Measurements from ENCODE around the gene IL36G. TPM values are rescaled to one million over a fixed set of nuclear protein-coding genes. Genes with fewer than 3 reads are reported as not detected.

Gene IL36G
- total RNA-seq, 4 donors from 2014 or later: 13.4 to 28.8 (median 17.1) TPM

DNA sequence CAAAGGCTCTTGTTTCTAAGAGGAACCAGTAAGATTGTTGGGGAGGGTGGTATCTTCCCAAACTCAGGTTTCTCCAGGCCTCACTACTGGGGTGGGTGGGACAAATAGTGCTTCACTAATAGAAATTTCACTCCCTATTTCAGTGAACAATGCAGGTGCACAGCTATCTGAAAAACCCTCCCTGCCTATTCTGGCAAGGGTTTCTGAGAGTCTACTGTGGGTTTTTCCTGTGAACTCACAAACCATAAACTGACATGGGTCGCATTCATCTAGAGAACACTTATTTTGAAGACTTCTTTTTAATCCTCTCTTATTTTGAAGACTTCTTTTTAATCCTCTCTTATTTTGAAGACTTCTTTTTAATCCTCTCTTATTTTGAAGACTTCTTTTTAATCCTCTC lies 31.8 kb downstream of the IL36G start:
- 63% methylated on average over 1 of the region's 1 CpG for WGBS
- peaks cover 3% of the 10 kb centered on the region for H3K27me3 ChIP-seq

GRCh38 chr2:113010088-113010487 lies 32.3 kb downstream of the IL36G start:
- H3K27ac ChIP-seq: no peak overlapping the region
- H3K4me3 ChIP-seq: no peak overlapping the region
- H3K9me3 ChIP-seq: no peaks in the 10 kb centered on the region
- H3K27me3 ChIP-seq: peaks cover 3% of the 10 kb centered on the region
- H3K36me3 ChIP-seq: no peaks in the 10 kb centered on the region
- no peaks in the 10 kb centered on the region for H3K4me1 ChIP-seq
- DNase-seq (ENCODE audit: low spot score in 2 of 2): no peak
- TF ChIP-seq POLR2AphosphoS5 (IDR thresholded peaks at IDR 0.05) (no peak), POLR2A (IDR thresholded peaks at IDR 0.05) (no peak), EP300 (IDR thresholded peaks at IDR 0.05) (no peak)
- TF ChIP-seq, protein P1, sequence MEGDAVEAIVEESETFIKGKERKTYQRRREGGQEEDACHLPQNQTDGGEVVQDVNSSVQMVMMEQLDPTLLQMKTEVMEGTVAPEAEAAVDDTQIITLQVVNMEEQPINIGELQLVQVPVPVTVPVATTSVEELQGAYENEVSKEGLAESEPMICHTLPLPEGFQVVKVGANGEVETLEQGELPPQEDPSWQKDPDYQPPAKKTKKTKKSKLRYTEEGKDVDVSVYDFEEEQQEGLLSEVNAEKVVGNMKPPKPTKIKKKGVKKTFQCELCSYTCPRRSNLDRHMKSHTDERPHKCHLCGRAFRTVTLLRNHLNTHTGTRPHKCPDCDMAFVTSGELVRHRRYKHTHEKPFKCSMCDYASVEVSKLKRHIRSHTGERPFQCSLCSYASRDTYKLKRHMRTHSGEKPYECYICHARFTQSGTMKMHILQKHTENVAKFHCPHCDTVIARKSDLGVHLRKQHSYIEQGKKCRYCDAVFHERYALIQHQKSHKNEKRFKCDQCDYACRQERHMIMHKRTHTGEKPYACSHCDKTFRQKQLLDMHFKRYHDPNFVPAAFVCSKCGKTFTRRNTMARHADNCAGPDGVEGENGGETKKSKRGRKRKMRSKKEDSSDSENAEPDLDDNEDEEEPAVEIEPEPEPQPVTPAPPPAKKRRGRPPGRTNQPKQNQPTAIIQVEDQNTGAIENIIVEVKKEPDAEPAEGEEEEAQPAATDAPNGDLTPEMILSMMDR (IDR thresholded peaks at IDR 0.05): no peak
- 44% methylated on average over 2 of the region's 2 CpGs for WGBS

More for the DNA sequence above, 31.8 kb downstream of the IL36G start:
- H3K9me3 ChIP-seq: no peaks in the 10 kb centered on the region
- no peak overlapping the region for H3K27ac ChIP-seq
- no peaks in the 10 kb centered on the region for H3K36me3 ChIP-seq
- DNase-seq (ENCODE audit: low spot score in 2 of 2): no peak
- H3K4me3 ChIP-seq: no peak overlapping the region
- no peak for TF ChIP-seq POLR2A (IDR thresholded peaks at IDR 0.05)
- TF ChIP-seq EP300 (IDR thresholded peaks at IDR 0.05): no peak
- no peak for TF ChIP-seq POLR2AphosphoS5 (IDR thresholded peaks at IDR 0.05)
- TF ChIP-seq, protein P1 (IDR thresholded peaks at IDR 0.05): no peak
- no peaks in the 10 kb centered on the region for H3K4me1 ChIP-seq

DNA sequence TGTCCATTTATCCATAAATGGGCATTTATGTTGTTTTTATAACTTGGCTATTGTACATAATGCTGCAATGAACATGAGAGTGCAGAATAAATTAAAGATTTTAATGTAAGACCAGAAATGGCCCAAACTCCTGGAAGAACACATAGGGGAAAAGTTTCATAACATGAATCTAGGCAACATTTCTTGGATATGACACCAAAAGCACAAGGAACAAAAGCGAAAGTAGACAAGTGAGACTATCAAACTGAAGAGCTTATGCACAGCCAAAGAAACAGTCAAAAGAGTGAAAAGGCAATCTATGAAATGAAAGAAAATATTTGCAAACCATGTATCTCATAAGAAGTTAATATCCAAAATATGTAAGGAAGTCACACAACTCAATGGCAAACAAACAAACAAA lies 33.3 kb downstream of the IL36G start:
- no peak for TF ChIP-seq EP300 (IDR thresholded peaks at IDR 0.05)
- TF ChIP-seq POLR2A (IDR thresholded peaks at IDR 0.05): no peak
- TF ChIP-seq, protein P1 (IDR thresholded peaks at IDR 0.05): no peak
- TF ChIP-seq POLR2AphosphoS5 (IDR thresholded peaks at IDR 0.05): no peak
- DNase-seq (ENCODE audit: low spot score in 2 of 2): no peak
- WGBS: 95% methylated on average over 1 of the region's 1 CpG
- Histone ChIP-seq H3K4me3 (no peak overlapping the region), H3K4me1 (no peaks in the 10 kb centered on the region), H3K27me3 (peaks cover 7% of the 10 kb centered on the region), H3K27ac (no peak overlapping the region), H3K9me3 (no peaks in the 10 kb centered on the region), H3K36me3 (no peaks in the 10 kb centered on the region)

DNA sequence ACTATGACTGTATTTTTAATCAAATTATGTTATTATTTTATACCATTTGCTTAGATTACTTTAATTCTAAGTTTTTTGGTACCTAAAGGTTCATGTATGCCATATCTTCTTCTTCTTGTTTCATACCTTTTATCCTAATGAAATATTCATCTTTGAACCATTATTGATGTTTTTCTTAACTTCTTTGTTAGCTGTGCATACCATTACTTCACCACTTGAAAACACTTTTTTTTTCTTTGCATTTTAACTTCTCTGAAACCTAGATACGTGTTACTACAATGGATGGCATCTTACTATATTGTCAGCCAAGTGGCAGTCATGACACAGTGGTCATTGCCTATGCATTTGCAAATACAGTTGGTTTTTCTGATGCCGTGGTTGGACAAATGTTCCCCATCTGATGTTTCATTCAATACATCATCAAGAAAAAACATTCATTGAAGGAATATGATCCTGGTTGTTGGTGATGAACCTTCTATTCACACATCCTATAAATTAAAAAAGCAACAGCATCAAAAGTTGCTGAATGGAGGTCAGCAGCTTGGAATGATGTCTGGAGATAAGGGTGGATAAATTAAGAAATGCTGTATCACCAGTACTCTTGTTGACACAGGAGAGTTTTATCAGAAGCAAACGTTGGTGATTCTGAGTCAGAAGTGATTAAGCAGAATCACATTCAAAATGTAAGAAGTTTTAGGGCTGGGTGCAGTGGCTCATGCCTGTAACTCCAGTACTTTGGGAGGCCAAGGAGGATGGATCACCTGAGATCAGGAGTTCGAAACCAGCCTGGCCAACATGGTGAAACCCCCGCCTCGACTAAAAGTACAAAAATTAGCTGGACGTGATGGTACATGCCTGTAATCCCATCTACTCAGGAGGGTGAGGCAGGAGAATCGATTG lies 34.9 kb downstream of the IL36G start:
- no peak for DNase-seq (ENCODE audit: low spot score in 2 of 2)

DNA sequence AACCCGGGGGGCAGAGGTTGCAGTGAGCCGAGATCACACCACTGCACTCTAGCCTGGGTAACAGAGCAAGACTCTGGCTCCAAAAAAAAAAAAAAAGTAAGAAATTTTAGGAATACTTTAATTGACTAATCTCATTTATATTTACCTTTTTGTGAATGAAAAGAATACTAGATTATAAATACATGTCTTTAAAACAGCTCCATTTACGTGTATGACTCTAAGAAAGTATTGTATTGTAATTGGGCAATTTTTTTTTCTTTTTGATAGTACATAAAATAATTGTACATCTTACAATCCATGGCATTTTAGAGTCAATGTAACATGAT lies 35.5 kb downstream of the IL36G start:
- H3K27ac ChIP-seq: no peak overlapping the region
- DNase-seq (ENCODE audit: low spot score in 2 of 2): no peak
- no peaks in the 10 kb centered on the region for H3K4me1 ChIP-seq
- TF ChIP-seq, protein P1 (IDR thresholded peaks at IDR 0.05): no peak
- H3K36me3 ChIP-seq: no peaks in the 10 kb centered on the region
- WGBS: 85% methylated on average over 3 of the region's 3 CpGs
- H3K27me3 ChIP-seq: peaks cover 12% of the 10 kb centered on the region
- no peak overlapping the region for H3K4me3 ChIP-seq
- no peaks in the 10 kb centered on the region for H3K9me3 ChIP-seq

More for the DNA sequence above, 34.9 kb downstream of the IL36G start:
- Histone ChIP-seq H3K27me3 (peaks cover 7% of the 10 kb centered on the region), H3K9me3 (no peaks in the 10 kb centered on the region), H3K4me1 (no peaks in the 10 kb centered on the region), H3K27ac (no peak overlapping the region), H3K36me3 (no peaks in the 10 kb centered on the region), H3K4me3 (no peak overlapping the region)
- WGBS: 73% methylated on average over 8 of the region's 8 CpGs
- TF ChIP-seq, protein P1 (IDR thresholded peaks at IDR 0.05): no peak
- no peak for TF ChIP-seq POLR2A (IDR thresholded peaks at IDR 0.05)
- TF ChIP-seq EP300 (IDR thresholded peaks at IDR 0.05): no peak
- no peak for TF ChIP-seq POLR2AphosphoS5 (IDR thresholded peaks at IDR 0.05)
